Breast epithelium (tissue), 3 donors: Measurements from ENCODE around the gene RXRB.

Experiments
- CTCF ChIP-seq, 3 donors: fragments of 450-650 bp; IDR thresholded peaks; one replicate each; pipeline ENCODE4 v1.5.1; 2016 to 2017; ENCODE audit warnings: antibody characterized with exemption in 3 of 3, mild to moderate bottlenecking in 3 of 3, moderate library complexity in 3 of 3
- POLR2AphosphoS5 ChIP-seq, 3 donors: sonication (generic); formaldehyde crosslinking; IDR thresholded peaks; one replicate each; pipeline ENCODE4 v1.6.1; 2017; ENCODE audit warnings: antibody characterized with exemption in 3 of 3

DNA sequence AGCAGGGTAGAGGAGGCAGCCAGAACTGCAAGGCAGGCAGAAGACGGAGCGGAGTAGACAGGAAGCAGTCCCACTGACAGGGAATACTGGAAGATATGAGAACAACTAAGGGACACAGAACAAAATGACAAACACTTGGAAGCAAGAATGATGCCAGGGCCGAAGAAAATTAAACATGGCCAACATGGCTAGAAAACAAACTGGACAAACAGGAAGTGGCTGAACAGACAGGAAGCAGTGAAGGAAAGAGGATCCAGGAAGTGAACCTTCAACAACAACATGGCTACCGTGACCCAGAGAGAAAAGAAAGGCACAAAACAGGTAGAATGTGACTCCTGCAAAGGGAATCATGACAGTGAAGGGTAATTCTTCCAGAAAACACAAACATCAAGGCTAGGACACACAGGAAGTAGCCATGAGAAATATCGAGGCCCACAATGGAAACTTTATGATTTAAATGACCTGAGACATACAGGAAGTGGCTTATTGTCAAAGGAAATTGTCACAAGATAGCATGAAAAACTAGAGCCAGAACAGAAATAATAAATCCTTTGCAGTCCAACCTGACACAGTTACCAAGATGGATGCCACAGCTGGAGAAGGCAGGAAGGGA, 17.3 kb downstream of the RXRB start:
- no peak for TF ChIP-seq CTCF (IDR thresholded peaks at IDR 0.05)
- TF ChIP-seq POLR2AphosphoS5 (IDR thresholded peaks at IDR 0.05) = no peak
